ELF-1 (cell line): ENCODE results near the gene GTF3A.
A peak's percentile ranks its signal among the peaks of the same experiment; 100 is the strongest.

Experiments used
- DNase-seq: peaks from one replicate; pipeline ENCODE4 v3.0.0-alpha.2; 2016; ENCODE audit warnings: low read depth, low spot score

Gene GTF3A

DNA sequence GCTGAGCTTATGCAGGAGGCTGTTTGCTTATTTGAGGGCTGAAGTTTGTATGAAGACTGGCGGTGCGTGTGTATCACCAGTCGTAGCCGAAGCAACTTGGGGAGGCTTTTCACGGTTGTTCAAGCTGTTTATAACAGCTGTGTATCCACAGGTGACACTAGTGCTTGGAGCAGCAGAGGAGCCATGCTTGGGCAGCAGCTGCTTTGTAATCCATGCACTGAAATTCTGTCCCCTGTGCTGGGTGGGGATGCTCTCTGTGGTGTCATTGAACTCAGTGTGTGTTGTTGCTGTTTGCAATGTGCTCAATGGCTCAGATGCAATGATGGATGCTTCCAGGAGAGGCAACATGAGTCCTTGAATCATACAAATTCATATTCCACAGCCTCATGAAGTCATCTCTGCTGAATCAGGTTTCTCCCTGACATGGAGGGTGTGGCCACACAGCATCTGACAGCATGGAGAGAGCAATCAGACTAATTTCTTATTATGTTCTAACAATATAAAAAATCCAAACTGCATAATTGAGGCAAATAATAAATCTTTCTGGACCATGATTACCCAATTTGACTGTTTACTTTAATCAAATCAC lies 18.8 kb upstream of the GTF3A start:
- no peak for DNase-seq

DNA sequence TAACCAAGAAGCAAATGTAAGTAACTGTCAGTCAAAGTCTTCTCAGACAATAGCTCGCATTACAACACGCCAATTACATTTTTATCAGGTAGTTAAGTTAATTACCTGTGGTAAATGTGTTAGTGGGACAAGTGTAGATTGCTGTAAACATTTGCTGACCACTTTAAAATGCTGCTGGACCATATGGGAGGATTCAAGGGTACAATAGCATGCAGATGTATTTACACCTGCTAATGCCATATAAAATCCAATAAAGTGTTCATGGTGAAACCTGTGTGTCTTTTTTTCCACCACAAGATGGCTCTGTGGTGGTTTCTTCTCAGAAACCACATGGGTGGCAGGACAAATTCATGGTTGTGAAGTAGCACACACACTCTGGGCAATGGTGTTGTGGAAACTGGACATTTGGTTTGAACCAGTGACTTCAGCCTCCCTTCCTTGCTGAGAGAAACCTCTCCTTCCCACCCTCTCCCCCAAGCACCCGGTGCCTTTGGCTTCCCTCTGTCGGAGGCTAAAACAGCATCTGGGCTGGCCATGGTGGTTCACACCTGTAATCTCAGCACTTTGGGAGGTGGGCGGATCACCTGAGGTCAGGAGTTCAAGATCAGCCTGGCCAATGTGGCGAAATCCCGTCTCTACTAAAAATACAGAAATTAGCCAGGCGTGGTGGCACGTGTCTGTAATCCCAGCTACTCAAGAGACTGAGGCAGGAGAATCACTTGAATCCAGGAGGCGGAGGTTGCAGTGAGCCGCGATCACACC lies 18.1 kb upstream of the GTF3A start:
- DNase-seq, result no peak

DNA sequence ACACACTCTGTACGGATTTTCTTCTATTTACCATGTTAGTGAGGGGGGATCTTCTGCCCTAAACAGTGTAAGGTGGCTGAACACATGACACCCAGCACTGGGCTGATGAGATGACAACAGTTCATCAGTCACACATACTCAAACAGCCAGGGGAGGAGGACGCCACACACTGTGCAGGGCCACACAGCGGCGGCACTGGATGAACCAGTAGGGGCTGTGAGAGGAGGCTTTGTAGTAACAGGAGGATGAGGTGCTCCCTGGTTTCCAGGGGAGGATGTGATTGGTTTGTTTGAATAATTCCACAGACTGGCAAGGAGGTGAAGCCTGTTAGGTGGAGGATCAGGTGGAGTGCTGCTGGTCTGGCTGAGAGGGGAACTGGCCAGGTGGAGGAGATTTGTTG lies 16.3 kb upstream of the GTF3A start:
- DNase-seq, result no peak

DNA sequence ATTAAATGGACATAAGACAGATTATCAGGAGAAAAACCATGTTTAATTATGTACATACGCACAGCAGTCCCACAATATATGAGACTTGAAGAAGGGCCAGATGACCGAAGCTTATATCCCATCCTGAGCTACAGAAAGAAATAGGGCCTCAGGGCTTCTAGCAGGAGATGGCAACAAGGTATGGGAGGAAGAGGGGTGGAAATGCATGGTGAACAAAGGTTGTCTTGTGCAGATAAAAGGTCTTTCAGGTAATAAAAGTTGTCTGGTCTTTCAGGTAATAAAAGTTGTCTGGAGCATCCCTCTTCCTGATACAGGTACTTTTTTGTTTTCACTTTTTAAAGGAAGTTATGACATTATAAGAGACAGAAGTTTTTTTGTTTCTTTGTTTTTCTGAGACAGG lies 15.4 kb upstream of the GTF3A start:
- DNase-seq, result no peak

DNA sequence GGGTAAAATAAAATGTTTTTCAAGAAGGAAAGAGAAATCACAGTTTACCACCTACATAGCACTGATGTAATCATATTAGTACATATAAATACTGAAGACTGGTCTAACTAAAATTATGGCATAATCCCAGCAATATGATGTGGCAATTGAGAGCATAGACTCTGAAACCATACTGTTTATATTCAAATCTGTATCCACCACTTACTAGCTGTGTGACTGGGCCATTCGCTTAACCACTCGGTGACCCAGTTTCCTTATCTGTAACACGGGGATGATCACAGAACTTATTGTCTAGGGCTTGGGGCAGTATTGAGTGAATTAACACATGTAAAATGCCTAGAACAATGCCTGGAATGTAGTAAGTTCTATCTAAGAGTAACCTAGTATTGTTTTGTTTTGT lies 13.1 kb upstream of the GTF3A start:
- DNase-seq, result no peak

DNA sequence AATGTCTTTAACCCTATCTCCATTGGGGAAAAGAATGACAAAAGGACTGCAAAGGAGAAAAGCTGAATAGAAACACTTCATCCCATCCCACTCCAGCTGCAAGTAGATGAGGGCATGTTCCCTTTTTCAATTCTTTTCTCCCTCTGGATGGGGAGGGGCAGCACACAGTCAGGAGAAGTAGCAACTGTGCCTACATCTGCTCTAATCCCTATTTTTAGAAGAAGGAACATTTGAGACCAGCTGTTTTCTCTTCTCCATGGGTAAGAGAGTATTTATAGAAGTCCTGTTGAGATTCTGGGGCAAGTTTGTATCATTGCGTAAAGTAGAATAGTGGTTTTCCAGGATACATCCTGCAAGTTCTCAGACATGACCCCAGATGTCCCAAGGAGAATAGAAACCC lies 9.3 kb upstream of the GTF3A start:
- DNase-seq, result no peak

- no peak for DNase-seq
Measured at GRCh38 chr13:27419328-27419727, 5.1 kb upstream of the GTF3A start.

DNA sequence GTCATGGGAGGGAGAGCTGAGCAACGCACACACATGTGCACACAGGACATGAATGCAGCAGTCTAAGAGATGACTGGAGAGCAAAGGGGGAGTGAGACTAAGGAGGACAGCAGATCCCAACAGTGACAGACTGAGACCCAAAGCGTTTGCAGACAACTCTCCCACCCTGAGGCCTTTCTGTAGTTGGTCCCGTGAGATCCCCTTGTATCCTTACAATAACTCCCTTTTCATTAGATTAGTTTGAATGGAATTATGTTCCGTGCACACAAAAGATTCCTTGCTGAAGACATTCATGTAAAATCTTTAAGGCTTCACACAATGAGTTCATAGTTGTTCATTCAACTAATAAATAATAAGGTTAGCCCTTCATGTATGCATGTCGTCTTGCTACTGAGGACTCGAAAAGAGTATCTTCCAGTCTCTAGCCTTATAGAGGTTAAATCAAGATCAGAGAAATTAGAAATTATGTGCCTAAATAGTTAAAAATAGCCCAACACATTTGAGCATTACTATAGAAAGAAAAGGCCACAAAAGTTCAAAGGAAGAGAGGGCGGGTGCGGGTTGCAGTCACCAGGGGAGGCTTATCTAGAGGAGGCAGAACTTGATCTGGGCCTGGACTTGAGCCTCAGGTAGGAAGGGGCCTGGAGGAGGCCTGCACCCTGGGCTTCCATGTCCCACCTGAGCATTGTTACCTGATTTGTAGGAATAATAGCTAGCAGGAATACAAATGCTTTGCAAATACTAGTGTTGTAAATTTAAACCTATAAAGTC lies 3.1 kb upstream of the GTF3A start:
- no peak for DNase-seq

- DNase-seq, result no peak
Measured at GRCh38 chr13:27423333-27423732, 1.1 kb upstream of the GTF3A start.

- no peak for DNase-seq
Measured at GRCh38 chr13:27425158-27425917, 919 bp downstream of the GTF3A start.

DNA sequence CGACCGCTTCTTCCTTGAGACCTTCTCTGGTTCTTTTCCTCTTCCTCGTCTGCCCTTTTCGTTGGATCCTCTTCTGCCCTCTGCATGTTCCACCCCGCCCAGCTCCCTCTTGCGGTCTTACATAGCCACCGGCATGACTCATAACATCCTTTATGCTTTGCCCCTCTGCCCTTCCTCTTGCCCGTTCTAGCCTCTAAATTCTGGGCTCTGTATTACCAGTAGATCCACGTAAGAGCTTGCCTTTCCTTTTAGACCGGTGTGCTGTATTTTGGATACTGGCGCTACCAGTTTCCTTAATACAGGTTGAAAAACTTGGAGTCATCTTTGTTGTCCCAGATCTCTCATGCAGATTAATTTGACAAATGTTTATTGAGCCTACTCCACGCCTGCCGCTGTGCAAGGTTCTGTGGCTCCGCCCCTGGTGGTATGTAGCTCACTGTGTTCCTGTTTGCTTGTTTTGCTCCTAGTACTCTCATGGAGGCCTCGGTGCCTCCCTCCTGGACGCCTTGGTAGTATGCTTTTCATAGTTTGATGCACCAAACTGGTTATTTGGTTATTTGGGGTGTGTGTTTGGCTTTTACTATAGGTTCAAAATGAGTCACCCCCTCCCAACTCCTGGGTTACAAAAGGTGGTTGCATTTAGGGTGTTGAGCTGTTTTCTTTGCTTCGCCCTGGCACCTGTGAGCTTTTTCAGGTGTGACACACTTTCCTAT lies 1.7 kb downstream of the GTF3A start:
- peak; percentile 77 for DNase-seq

GRCh38 chr13:27427641-27428040 lies 3.2 kb downstream of the GTF3A start:
- no peak for DNase-seq

DNA sequence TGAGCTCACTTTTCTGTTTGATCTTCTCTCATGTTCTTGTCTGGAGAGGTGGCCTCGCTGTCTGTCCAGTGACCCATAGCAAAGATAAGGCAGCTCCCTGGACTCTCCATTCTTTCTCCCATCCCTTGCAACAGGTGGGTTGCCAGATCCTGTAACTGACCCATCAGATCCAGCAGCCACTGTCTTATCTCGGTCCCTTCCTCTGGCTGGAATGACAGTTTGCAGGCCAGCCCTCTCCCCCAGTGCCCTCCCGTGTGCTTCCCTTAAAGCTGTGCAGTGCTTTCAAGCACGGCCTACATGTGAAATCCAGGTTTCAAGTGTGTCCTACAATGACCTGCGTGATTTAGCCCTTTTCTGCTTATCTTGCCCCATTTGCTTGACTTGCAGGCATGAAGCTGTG lies 3.7 kb downstream of the GTF3A start:
- DNase-seq, result no peak

DNA sequence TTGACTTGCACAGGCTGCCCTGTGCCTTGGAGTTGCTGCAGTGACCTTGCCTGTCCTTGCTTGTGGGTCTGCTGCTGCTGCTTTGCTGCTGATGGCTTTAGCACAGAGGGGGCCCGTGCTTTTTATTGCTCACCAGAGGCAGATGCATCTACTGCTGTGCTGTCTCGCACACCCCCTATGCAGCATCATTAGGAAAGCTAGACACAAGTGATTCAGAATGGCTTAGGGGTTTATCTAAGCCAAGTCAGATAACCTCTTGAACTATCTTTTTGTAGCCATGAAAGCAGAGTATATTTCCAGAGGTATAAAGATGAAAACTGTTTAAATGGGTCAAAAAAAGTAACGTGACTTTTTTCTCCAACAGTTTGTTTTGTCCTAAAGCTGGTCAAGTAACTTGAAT lies 7.8 kb downstream of the GTF3A start:
- no peak for DNase-seq

- no peak for DNase-seq
Measured at GRCh38 chr13:27432611-27433210, 8.3 kb downstream of the GTF3A start.

GRCh38 chr13:27437126-27437525 lies 12.7 kb downstream of the GTF3A start:
- DNase-seq, result no peak

GRCh38 chr13:27440408-27440807 lies 16.0 kb downstream of the GTF3A start:
- DNase-seq, result no peak

DNA sequence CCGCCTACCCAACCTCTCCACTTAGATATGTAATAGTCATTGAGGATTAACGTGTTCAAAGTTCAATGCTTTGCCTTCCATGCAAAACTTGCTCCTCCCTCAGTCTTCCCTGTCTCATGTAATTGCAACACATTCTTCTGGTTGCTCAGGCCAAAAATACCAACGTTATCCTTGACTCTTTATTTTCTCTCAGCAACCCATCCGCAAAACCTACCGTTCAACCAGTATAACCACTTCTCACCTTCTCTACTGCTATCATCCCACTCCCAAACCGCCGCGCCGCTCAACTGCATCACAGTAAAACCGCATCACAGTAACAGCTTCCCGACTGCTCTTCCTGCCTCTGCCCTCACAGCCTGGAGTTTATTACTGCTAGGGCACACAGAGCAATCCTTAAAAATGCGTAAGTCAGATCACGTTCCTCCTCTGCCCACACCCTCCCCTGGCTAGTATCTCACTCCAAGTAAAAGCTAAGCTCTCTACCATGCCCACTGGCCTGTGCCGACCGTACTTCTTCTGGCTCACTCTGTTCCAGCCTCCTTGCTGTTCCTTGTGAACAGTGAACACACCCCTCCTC lies 17.7 kb downstream of the GTF3A start:
- DNase-seq, result peak; percentile 56

DNA sequence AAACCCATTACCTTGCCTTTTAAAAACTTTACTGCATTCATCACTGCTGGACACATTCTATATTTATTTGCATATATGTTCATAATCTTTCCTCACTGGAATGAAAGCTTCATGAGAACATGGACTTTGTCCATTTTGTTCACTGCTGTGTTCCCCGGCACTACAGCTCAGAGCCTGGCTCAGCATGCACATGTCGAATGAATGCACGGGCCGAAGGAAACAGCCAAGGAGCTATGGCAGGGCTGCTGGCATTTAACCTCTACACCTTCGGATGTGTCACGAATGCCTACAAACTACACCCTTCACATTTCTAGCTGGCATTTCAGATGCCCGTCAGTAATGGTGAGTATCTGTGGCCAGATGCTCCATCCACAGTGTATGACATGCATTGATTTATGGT lies 18.4 kb downstream of the GTF3A start:
- no peak for DNase-seq

- DNase-seq, result no peak
Measured at GRCh38 chr13:27446986-27447583, 22.7 kb downstream of the GTF3A start.
